GM19463 (cell line): ENCODE results near the gene CYP2F1.
"Not testable (repeated sequence)": the region's sequence is repeated elsewhere in the genome, so short reads cannot be mapped to it uniquely, and the experiment has no call there.

Source experiments
- ATAC-seq: cut with Tn5 transposase; IDR thresholded peaks from one replicate; pipeline ENCODE4 v1.9.1; 2021; ENCODE audit warnings: mild to moderate bottlenecking, moderate library complexity; ENCODE audit not compliant: unreplicated experiment

Gene CYP2F1

GRCh38 chr19:41114132-41114531 lies at the start of gene CYP2F1:
TSS of gene CYP2F1 (plus strand) at chr19:41114432. CDS start at chr19:41116189, 1,757 bp downstream.
- ATAC-seq: no peak

- no peak for ATAC-seq
Measured at GRCh38 chr19:41064974-41065569, 49.2 kb upstream of the CYP2F1 start.

GRCh38 chr19:41076286-41076685 lies 37.9 kb upstream of the CYP2F1 start:
- ATAC-seq: no peak

GRCh38 chr19:41083516-41083915 lies 30.7 kb upstream of the CYP2F1 start:
- no peak for ATAC-seq

- ATAC-seq: no peak
Measured at GRCh38 chr19:41085748-41086415, 28.4 kb upstream of the CYP2F1 start.

GRCh38 chr19:41088151-41088550 lies 26.1 kb upstream of the CYP2F1 start, which contains the start of gene CYP2A13:
TSS of gene CYP2A13 (plus strand) at chr19:41088451. CDS start at chr19:41088472, 21 bp downstream.
- no peak for ATAC-seq

- ATAC-seq: no peak
Measured at GRCh38 chr19:41089959-41090358, 24.3 kb upstream of the CYP2F1 start.

GRCh38 chr19:41095703-41096102 lies 18.5 kb upstream of the CYP2F1 start:
- no peak for ATAC-seq

GRCh38 chr19:41096353-41096752 lies 17.9 kb upstream of the CYP2F1 start:
- ATAC-seq: no peak

GRCh38 chr19:41097302-41097701 lies 16.9 kb upstream of the CYP2F1 start:
- ATAC-seq: no peak

GRCh38 chr19:41098762-41099161 lies 15.5 kb upstream of the CYP2F1 start:
- ATAC-seq: no peak

GRCh38 chr19:41102210-41102609 lies 12.0 kb upstream of the CYP2F1 start:
- ATAC-seq: not testable (repeated sequence)

GRCh38 chr19:41106177-41106576 lies 8.1 kb upstream of the CYP2F1 start:
- ATAC-seq: no peak

- ATAC-seq: no peak
Measured at GRCh38 chr19:41111296-41111695, 2.9 kb upstream of the CYP2F1 start.

GRCh38 chr19:41111750-41112295 lies 2.4 kb upstream of the CYP2F1 start:
- ATAC-seq: no peak

GRCh38 chr19:41112728-41113290 lies 1.4 kb upstream of the CYP2F1 start:
- ATAC-seq: no peak

GRCh38 chr19:41116261-41116660 lies 2.0 kb downstream of the CYP2F1 start:
- ATAC-seq: no peak

GRCh38 chr19:41120929-41121911 lies 7.0 kb downstream of the CYP2F1 start:
- not testable (repeated sequence) for ATAC-seq

- ATAC-seq: not testable (repeated sequence)
Measured at GRCh38 chr19:41122846-41123245, 8.6 kb downstream of the CYP2F1 start.

GRCh38 chr19:41123716-41124294 lies 9.6 kb downstream of the CYP2F1 start:
- no peak for ATAC-seq
